Cerebellar nuclear complex (tissue), 1 donor: Measurements from ENCODE around the gene FBXO33.

ENCODE experiments used
- DNase-seq, 2 experiments: peaks; one replicate each; lab custom pipeline; 2025; lab: John Stamatoyannopoulos, UW

FBXO33 gene

DNA sequence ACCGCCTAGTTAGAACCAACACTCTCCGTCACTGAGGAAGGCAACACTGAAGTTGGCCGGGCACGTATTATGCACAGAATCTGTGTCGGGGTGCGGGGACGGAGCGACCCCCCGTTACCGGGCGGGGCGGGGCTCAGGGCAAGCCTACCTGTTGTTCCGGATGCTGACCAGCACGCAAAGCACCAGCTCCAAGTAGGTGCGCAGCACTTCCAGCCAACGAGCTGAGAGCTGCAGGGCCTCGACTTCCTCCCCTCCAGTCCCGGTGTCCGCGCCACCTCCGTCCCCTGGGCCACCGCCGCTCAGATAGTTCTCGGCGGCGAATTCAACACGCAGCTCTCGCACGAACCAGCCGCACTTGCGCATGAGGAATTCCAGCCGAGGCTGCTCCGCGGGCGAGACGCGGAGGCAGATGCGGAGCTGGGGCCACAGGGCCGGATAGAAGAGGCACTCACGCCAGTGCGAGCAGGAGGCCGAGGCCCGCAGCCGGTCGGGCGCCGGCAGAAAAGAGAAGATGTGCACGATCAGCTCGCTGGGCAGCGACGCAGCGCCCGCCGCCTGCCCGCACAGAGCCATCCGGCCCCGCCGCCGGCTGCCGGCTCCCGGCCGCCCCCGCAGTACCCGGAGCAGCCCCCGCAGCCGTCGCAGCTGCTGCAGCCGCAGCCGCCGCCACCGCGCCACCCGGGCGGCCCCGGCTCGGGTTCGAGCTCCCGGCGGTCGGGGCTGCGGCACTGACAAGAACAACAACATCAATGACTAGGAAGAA is 636 bp downstream of the FBXO33 start:
- DNase-seq, result no peak

DNA sequence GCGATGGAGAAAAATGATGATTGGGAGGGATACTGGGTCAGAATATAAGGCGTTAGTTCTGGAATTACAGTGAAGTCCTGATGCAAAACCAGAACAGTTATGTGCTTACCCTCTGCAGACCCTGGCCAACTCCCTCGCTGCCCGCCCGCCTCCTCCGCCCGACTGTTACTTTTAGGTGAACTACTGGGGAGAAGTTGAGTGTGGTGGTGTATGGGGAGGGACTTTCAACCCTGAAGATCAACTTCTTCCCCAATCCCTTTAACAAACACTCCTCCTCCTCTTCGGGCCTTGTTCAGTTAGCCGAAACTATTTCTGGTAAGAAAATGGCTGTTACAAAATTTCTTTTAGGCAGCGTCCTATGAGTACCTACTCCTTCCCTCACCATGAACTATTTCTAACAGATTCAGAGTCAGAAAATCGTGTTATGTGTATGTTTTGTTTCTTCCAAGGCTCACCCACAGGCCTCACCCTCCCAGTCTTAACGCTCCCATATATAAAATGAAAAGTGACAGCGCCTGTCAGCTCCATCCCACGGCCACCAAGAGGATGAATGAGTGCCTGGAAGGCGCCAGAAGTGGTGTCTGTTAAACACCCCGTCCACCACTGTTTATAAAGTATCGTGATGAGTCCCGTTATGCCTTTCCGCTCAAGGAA is 1.3 kb downstream of the FBXO33 start:
- DNase-seq, result no peak

DNA sequence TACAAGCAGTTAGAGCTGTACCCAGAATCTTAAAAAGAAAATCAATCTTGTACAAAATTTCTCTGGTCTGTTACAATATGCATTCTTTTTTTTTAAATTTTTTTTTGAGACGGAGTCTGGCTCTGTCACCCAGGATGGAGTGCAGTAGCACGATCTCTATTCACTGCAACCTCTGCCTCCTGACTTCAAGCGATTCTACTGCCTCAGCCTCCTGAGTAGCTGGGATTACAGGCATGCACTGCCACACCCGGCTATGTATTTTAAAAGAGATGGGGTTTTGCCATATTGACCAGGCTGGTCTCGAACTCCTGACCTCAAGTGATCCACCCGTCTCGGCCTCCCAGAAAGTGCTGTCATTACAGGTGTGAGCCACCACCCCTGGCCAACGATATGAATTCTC is 4.1 kb downstream of the FBXO33 start:
- DNase-seq, result no peak

DNA sequence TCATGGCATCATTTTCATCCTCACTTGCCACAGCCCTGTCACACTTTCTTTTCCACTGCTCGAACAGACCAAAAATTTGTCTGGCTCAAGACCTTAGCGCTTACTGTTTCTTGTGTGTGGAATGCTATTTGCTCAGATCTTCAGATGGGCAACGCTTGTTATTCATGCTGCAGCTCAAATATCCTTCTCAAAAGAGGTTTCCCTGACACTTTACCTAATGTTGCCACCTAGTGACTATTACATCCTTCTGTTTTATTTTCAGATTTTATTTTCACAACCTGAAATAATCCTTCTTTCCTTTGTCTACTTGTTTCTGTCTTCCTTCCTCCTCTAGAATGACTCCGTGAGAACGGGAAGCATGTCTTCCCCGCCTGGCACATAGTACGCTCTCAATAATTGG is 5.6 kb downstream of the FBXO33 start:
- no peak for DNase-seq

DNA sequence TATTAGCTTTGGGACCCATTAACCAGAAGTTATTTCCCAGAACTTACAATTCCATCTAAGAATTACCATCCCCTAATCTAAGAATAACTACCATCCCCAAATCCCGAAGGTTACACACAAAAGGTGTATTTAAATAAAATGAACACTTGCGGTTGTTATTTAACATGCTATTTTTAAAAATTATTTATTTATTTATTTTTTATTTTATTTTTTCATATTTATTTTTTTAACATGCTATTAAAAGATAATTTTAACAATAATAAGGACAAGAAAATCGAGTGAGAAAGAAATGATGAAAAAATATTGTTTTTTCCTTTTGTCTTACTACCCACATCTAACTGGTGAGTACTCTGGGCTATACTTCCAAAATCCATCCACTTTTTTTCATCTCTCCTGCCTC is 6.3 kb downstream of the FBXO33 start:
- no peak for DNase-seq

DNA sequence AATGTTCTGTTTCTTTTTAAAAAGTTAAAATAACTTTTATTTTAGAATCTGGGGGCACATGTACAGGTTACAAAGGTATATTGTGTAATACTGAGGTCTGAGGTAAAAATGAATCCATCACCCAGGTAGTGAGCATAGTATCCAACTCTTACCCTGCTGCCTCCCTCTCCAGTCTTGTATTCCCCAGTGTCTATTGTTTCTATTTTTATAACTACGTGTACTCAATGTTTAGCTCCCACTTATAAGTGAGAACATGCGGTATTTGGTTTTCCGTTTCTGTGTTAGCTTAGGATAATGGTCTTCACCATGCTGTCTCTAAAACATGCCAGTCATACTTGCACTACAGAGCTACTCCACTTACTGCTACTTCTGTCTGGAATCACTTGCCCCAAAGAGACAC is 8.4 kb downstream of the FBXO33 start:
- DNase-seq, result no peak

DNA sequence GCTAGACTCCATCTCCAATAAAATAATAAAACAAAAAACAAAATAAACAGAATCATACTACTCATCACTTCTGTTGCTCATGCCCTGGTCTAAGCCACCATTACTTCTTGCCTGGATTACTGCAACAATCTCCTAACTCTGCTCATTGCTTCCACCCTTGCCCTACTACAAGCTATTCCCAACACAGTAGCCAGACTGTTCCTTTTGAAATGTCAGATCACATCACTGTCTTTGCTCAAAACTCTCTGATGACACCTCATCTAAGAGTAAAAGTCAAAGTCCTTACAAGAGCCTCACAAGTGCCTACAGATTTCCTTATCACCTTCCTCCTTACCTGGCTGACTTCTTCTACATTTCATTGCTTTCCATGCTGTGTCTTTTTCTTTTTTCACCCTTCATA is 10.0 kb downstream of the FBXO33 start:
- DNase-seq, result no peak

DNA sequence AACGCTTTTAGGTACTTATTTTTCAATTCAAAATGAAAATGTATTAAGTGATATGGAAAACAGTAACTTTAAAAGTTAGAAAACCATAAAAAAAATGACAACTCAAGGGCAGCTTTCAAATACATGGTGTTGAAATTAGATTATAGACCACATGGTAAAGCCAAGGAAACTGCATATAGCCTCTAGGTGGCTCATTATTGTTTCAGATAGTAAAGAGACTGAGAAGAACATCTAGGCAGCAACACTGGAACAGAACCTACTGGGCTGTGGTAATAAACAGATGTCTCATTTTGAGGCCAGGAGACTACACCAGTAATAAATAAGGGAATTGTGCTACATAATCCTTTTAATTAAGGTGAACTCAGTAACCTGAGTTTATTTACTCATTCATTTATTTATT is 13.0 kb downstream of the FBXO33 start:
- no peak for DNase-seq

DNA sequence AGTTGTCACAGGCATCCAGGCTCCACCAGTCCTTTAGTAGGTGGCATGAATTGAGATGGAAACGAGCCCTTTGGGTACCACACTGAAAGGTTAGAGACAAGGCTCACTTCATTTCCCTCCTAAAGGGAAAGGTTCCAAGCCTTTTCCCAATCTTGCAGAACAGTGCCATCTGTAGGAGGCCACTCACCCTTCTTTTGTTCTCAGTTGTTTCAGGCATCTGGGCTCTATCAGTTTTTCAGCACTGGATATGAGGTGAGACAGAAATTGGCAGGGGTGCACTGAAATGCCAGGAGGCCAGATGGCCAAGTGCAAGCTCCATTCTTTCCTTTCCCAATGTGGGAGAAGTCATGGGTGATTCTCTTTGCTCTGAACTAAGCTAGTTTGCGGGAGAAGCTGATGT is 15.2 kb downstream of the FBXO33 start:
- DNase-seq, result no peak

DNA sequence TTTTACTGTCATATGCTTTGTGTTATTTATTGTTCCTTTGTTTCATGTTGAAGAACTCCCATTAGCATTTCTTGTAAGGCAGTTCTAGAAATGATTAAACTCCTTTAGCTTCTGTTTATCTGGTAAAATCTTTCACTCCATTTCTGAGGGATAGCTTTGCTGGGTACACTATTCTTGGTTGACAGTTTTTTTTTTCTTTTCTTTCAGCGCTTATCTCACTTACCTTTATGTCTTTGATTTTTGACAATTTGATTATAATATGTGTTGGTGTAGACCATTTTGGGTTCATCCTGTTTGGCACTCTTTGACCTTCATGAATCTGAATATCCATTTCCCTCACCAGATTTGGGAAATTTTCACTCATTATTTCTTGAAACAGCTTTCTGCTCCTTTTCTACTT is 16.2 kb downstream of the FBXO33 start:
- no peak for DNase-seq

DNA sequence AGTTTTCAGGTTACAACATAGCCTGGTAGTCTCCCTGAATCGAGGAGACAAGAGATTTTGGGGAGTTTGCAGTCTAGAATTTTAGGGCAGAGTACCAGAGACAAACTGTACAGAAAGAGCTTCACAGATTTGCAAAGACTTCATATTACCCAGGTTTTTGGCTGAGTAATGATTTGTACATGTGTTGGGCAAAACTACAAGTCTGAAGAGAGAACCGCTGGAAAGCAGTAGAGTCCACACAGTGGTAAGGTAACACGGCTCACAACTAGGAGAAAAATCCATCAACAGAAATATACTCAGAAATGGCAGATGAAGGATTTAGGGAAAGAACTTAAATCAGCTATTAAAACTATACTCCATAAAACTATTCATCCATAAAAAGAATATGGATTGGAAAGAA is 25.7 kb downstream of the FBXO33 start:
- DNase-seq, result no peak

DNA sequence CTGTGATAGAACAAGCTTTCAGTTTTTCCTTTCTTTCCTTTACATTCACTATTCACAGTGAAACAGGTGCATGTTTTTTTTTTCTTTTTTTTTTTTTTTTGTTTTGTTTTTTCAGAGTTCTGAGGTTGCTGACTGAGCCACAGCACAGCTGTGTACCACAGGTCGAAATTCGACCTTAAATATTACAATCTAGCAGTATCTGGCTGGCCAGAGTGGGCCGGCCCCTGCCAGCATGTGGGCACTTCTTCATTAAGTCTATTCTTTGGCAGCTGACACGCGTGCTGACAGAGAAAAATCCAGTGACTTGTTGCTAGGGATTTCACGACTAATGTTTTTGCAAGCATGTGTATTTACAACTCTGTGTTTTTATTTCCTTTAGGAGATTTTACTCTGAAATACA is 33.9 kb downstream of the FBXO33 start:
- DNase-seq, result no peak

DNA sequence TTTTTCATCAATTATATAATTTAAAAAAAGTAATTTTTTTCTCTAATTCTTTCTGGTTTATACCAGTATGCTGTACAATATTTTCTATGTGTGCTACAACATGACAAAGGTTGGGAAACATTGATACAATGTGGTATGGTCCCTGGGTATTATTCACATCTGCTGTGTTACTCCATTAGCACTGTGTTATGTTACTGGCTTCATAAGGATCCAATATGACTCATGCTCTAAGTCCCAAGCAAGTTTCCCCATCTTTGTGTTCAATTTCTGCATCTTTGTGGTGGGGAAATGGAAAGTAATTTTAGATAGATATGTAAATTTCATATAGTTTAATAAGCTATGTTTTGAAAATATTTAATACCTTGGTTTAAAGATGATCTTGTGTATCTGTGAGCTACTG is 35.8 kb downstream of the FBXO33 start:
- no peak for DNase-seq

DNA sequence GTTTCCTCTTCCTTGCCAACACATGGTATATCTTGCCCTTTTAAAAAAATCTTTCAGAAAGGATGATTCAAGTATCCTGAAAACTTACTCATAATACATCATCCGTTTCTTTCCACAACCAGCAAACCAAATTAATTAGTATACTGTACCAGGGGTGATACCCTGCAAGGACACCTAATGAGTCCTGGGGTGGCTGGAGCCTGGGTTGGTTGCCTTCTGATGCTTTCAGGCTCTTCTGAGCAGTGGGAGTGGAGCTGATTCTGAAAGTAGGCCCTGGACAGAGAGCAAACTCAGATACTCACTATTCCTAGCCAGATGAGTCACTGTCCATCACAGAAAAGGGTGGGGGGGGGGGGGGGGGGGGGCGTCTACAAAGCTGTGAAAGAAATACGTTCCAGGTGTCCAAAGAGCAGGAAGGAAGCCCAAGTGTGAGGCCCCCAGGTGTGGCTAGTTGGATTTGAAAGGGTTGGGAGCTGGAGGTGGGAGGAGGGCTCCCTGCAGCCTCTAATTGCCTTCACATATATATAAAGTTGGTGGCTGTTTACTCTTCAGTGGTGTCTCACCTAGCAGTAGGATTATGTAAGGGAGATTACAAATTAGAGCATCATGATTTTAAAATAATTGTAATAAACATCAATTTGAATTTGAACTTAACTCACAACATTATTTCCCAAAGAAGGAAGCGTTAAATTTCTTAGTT is 36.5 kb downstream of the FBXO33 start:
- no peak for DNase-seq

DNA sequence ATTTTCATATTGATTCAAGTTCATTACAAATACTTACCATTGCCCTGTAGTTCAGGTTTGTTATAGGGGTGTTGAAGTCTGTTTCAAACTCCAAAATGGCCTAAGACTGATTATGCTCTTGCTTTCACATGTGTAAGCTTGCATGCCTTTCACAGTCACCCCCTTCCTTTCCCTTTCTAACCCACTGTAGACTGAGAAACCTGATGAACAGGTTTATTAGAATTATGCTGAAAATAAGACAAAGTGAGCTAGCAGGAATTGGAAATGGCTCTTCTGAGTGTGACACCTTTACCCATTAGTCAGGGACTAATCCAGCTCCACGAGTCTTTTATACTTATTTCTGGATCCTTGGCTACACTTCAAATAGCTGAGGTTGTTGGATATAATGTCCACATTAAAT is 38.9 kb downstream of the FBXO33 start:
- no peak for DNase-seq

DNA sequence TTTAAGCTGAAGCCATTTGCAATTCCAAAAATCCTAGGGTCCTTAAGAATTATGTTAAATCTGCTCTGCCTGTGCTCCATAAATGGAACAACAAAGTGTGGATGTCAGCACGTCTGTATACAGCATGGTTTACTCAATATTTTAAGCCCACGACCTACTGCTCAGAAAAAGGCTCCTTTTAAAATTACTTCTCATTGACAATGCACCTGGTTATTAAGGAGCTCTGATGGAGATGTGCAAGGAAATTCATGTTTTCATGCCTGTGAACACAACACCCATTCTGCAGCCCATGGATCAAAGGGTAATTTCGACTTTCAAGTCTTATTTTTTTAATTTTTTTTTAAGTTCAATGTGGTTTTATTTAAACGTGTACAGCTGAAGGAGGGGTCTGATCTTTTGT is 48.1 kb downstream of the FBXO33 start:
- DNase-seq, result no peak

DNA sequence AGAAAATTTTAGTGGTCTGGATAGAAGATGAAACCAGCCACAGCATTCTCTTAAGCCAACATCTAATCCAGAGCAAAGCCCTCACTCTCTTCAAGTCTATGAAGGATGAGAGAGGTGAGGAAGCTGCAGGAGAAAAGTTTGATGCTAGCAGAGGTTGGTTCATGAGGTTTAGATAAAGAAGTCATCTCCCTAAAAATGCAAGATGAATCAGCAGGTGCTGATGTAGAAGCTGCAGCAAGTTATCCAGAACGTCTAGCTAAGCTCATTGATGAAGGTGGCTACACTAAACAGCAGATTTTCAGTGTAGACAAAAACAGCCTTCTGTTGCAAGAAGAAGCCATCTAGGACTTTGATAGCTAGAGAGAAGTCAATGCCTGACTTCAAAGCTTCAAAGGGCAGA is 48.5 kb downstream of the FBXO33 start:
- no peak for DNase-seq

DNA sequence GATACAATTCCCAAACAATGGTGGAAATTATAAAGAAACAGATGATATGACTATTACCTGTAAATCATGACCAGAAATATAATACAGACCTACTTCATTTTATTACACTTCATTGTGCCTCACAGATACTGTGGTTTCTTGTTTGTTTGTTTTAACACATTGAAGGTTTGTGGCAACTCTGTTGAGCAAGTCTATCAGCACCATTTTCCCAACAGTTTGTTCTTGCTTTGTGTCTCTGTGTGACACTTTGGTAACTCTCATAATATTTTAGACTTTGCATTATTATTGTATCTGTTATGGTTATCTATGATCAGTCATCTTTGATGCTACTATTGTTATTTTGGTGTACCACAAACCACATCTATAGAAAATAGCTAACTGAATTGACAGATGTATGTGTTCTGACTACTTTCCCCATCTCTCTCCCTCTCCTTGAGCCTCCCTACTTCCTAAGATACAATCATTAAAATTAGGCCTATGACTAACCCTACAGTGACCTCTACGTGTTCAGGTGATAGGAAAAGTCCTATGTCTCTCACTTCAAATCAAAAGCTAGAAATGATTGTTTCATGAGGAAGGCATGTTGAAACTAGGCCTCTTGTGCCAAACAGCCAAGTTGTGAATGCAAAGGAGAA is 49.1 kb downstream of the FBXO33 start:
- no peak for DNase-seq

DNA sequence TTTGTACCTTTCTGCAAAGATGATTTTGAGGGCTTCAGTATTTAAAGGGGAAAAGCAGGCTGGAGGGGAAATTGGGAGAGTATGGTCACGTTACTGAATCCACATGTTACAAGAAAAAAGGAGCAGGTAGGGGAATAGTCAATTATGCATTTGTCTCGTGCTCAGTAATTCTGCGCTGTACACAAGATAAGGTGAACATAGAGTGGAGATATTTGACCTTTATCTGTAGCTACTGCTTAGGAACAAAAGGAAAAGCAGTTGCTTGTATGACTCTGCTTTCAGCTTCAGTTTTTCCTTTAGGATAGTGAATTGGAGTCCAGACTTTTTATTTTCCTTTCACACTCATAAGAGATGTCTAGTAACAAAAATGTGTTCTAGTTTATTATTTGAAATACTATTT is 49.8 kb downstream of the FBXO33 start:
- no peak for DNase-seq

DNA sequence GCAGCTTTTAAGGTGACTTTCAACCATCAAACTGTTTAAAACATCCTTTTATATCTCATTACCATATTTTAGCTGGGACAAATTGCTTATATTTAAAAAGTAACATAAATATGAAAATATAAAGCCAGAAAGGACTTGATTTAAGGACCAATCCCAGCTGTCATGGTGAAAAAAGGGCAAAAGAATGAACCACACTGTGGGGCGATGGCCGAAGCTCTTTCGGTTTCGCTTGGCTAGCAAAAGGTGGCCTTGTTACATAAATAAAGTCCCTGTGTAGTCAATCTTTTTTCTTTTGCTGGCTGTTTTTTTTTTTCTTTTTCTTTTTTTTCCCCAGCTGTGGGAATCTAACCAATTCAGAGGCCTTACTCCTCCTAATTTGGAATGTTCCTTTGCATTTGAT is 50.9 kb downstream of the FBXO33 start:
- no peak for DNase-seq

DNA sequence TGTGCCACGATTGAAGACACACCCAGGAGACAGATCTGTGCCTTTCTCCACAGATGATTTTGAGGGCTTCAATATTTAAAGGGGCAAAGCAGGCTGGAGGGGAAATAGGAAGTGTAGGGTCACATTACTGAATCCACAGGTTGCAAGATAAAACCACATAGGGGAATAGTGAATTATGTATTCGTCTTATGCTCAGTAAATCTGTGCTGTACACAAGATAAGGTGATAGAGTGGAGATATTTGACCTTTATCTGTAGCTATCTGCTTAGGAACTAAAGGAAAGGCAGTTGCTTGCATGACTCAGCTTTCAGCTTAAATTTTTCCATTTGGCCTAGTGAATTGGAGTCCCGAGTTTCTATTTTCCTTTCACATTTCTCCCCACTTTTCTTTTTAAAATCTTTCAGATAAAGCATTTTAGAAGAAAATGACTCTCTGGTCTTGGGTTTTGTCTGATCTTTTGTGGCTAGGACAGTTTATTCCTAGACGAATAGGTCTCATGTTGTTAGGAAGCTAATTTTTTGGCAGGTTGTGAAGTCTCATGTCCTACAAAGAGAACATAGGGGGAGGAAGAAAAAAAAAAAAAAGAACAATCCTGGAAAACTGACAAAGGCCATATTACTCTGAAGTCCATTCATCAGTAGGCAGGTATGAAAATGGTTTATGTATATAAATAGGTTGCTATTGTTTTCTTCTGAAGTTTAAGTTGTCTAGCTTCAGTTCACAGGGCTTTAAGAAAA is 55.4 kb downstream of the FBXO33 start:
- no peak for DNase-seq

DNA sequence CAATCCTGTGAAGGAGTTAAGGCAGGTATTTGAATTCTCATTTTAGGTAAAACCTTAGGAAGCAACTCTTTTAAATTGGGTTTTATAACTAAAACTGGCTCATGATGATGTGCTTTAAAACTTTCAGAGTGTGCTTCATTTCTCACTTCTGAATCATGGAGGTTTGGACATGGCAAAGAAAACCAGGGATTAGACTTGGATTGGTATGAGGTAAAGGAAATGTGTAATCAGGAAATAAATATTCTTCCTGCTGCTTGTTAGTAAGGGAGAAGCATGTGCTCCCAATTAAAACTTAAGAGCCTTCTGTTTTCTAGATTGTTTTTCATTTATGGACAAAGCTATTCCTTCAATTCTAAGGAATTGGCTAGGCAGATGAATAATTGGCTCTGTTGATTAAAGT is 57.4 kb downstream of the FBXO33 start:
- DNase-seq, result no peak
